WTC11 (cell line): Measurements from ENCODE around the gene NR1H2. TPM values are rescaled to one million over a fixed set of nuclear protein-coding genes. Genes with fewer than 3 reads are reported as not detected.

Source experiments
- AFF4 ChIP-seq: sonication (generic); formaldehyde crosslinking; IDR thresholded peaks from 2 replicates; pipeline ENCODE4 v1.8.1; 2023; ENCODE audit warnings: mild to moderate bottlenecking, missing genetic modification reagents, borderline replicate concordance
- CBFB ChIP-seq: sonication (generic); formaldehyde crosslinking; IDR thresholded peaks from 2 replicates; pipeline ENCODE4 v1.8.1; 2022; ENCODE audit warnings: mild to moderate bottlenecking, low read depth, missing genetic modification reagents
- E2F1 ChIP-seq: sonication (generic); formaldehyde crosslinking; IDR thresholded peaks from 2 replicates; pipeline ENCODE4 v1.8.0; 2022; ENCODE audit warnings: mild to moderate bottlenecking, missing genetic modification reagents
- FOXP1 ChIP-seq: sonication (generic); formaldehyde crosslinking; IDR thresholded peaks from 2 replicates; pipeline ENCODE4 v1.8.0; 2022; ENCODE audit warnings: missing genetic modification reagents, mild to moderate bottlenecking, moderate library complexity, borderline replicate concordance
- FOXP4 ChIP-seq: sonication (generic); formaldehyde crosslinking; IDR thresholded peaks from 2 replicates; pipeline ENCODE4 v1.8.0; 2022; ENCODE audit warnings: mild to moderate bottlenecking, missing genetic modification reagents
- IRF1 ChIP-seq: sonication (generic); formaldehyde crosslinking; IDR thresholded peaks from 2 replicates; pipeline ENCODE4 v1.8.0; 2023; ENCODE audit warnings: missing genetic modification reagents
- MLX ChIP-seq: sonication (generic); formaldehyde crosslinking; IDR thresholded peaks from 2 replicates; pipeline ENCODE4 v1.8.1; 2023; ENCODE audit warnings: mild to moderate bottlenecking, missing genetic modification reagents, moderate library complexity
- MXD4 ChIP-seq: fragments of 250-450 bp; sonication (Bioruptor Pico); IDR thresholded peaks from 2 replicates; pipeline ENCODE4 v1.8.0; 2021; ENCODE audit warnings: mild to moderate bottlenecking, moderate library complexity, borderline replicate concordance
- NR3C1 ChIP-seq: sonication (generic); formaldehyde crosslinking; conservative IDR thresholded peaks from 2 replicates; pipeline ENCODE4 v1.8.1; 2023; ENCODE audit warnings: low read depth, mild to moderate bottlenecking, missing genetic modification reagents
- PRDM15 ChIP-seq: sonication (generic); formaldehyde crosslinking; IDR thresholded peaks from 2 replicates; pipeline ENCODE4 v1.8.0; 2022; ENCODE audit warnings: missing genetic modification reagents
- RELA ChIP-seq: sonication (generic); formaldehyde crosslinking; IDR thresholded peaks from 2 replicates; pipeline ENCODE4 v1.8.1; 2022; ENCODE audit warnings: missing genetic modification reagents, mild to moderate bottlenecking, borderline replicate concordance
- SMAD4 ChIP-seq: sonication (generic); formaldehyde crosslinking; IDR thresholded peaks from 2 replicates; pipeline ENCODE4 v1.8.0; 2022; ENCODE audit warnings: mild to moderate bottlenecking, missing genetic modification reagents
- SP1 ChIP-seq: sonication (generic); formaldehyde crosslinking; conservative IDR thresholded peaks from 2 replicates; pipeline ENCODE4 v1.8.1; 2022; ENCODE audit warnings: missing genetic modification reagents
- USF1 ChIP-seq: sonication (generic); formaldehyde crosslinking; IDR thresholded peaks from 2 replicates; pipeline ENCODE4 v1.8.0; 2022; ENCODE audit warnings: mild to moderate bottlenecking, missing genetic modification reagents
- USF2 ChIP-seq: sonication (generic); formaldehyde crosslinking; IDR thresholded peaks from 2 replicates; pipeline ENCODE4 v1.8.1; 2023; ENCODE audit warnings: mild to moderate bottlenecking, missing genetic modification reagents, moderate library complexity
- ZBTB21 ChIP-seq: sonication (generic); formaldehyde crosslinking; IDR thresholded peaks from 2 replicates; pipeline ENCODE4 v1.8.1; 2023; ENCODE audit warnings: mild to moderate bottlenecking, missing genetic modification reagents, borderline replicate concordance
- ZNF121 ChIP-seq: sonication (generic); formaldehyde crosslinking; IDR thresholded peaks from 2 replicates; pipeline ENCODE4 v1.8.0; 2023; ENCODE audit warnings: missing genetic modification reagents
- ZNF281 ChIP-seq: sonication (generic); formaldehyde crosslinking; IDR thresholded peaks from 2 replicates; pipeline ENCODE4 v1.8.0; 2023; ENCODE audit warnings: mild to moderate bottlenecking, missing genetic modification reagents
- ZNF317 ChIP-seq: sonication (generic); formaldehyde crosslinking; IDR thresholded peaks from 2 replicates; pipeline ENCODE4 v1.8.1; 2023; ENCODE audit warnings: low read depth, mild to moderate bottlenecking, moderate library complexity, missing genetic modification reagents, borderline replicate concordance
- total RNA-seq: library from RNA; stranded (reverse); gene quantifications from 3 replicates; pipeline ENCODE4 v1.2.3, GENCODE V29; 2021

The NR1H2 gene
- total RNA-seq, 1 experiment from 2014 or later: 45.8 TPM

- TF ChIP-seq SP1: peak; percentile 91
- TF ChIP-seq MXD4: no peak
- peak; percentile 60; the same call in 1 of the 2 replicates for TF ChIP-seq USF1 (CRISPR knock-in tag)
- no peak for TF ChIP-seq ZNF317 (CRISPR knock-in tag)
- peak; percentile 89 for TF ChIP-seq FOXP1 (CRISPR knock-in tag)
- no peak for TF ChIP-seq ZBTB21 (CRISPR knock-in tag)
- no peak for TF ChIP-seq SMAD4 (CRISPR knock-in tag)
- TF ChIP-seq USF2 (CRISPR knock-in tag): no peak
- peak; percentile 51; the same call in 1 of the 2 replicates for TF ChIP-seq E2F1
- peak; percentile 39; the same call in 1 of the 2 replicates for TF ChIP-seq MLX (CRISPR knock-in tag)
- TF ChIP-seq NR3C1: no peak
- no peak for TF ChIP-seq PRDM15 (CRISPR knock-in tag)
- no peak for TF ChIP-seq AFF4
- no peak for TF ChIP-seq CBFB (CRISPR knock-in tag)
- TF ChIP-seq RELA (CRISPR knock-in tag): no peak
- TF ChIP-seq ZNF121 (CRISPR knock-in tag): no peak
- peak; percentile 70; the same call in 1 of the 2 replicates for TF ChIP-seq FOXP4 (CRISPR knock-in tag)
- TF ChIP-seq ZNF281 (CRISPR knock-in tag): no peak
- TF ChIP-seq IRF1 (CRISPR knock-in tag): 0 out of 2 replicates have a peak, but pooled peaks have one; percentile 69
Observed at GRCh38 chr19:50383852-50384684, 7.8 kb downstream of the NR1H2 start, which contains the start of gene POLD1 (continued).
